ENCODE measurements around the gene RPL32.

Gene RPL32

DNA sequence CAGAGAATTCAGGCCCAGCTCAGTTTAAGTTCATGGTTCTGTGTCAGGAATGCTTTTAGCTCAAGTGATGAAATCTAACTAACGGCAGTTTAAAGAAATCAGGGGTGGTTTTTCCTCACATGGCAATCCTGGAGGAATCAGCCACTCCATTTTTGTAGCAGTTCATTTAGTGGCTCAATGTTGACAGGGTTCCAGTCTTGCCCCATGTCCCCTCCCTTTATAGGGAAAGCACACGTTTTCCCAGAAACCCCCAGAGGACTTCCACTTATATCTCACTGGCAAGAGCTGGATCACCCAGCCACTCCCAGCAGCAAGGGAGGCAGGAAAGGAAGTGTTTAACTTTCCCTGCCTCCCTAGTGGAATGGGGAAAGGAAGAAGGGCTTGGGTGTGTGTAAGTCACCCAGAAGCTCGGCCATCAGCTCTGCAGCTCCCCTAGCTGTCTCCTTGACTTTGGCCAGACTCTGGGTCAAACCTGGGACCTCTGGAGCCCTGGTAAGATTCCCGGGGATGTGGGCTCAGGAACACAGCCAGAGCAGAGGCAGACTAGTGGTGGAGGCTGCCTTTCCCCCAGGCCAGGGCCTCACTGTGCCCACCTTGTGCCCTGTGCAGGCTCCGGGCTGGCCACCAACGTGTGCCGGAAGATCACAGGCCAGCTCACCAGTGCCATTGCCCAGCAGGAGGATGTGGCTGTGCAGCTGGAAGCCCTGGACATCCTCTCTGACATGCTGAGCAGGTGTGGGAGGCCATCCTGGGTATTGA is 33.6 kb downstream of the RPL32 start:
- Histone ChIP-seq H3K36me3 (ENCODE audit: insufficient read depth, low read length) (peaks cover 4% of the 10 kb centered on the region; the same call in 1 of the 2 replicates), H3K79me2 (ENCODE audit: control insufficient read depth, insufficient read depth, low read length, unreplicated experiment) (no peaks in the 10 kb centered on the region), H3K4me1 (ENCODE audit: control insufficient read depth, insufficient read depth, low read length, unreplicated experiment) (peaks cover 7% of the 10 kb centered on the region), H2AFZ (ENCODE audit: low read length, unreplicated experiment) (no peak overlapping the region), H3K4me3 (ENCODE audit: low read depth, low read length) (no peak overlapping the region), H3K27ac (ENCODE audit: low read depth, low read length) (no peak overlapping the region), H3K27me3 (ENCODE audit: insufficient read depth, low read length) (no peaks in the 10 kb centered on the region)

DNA sequence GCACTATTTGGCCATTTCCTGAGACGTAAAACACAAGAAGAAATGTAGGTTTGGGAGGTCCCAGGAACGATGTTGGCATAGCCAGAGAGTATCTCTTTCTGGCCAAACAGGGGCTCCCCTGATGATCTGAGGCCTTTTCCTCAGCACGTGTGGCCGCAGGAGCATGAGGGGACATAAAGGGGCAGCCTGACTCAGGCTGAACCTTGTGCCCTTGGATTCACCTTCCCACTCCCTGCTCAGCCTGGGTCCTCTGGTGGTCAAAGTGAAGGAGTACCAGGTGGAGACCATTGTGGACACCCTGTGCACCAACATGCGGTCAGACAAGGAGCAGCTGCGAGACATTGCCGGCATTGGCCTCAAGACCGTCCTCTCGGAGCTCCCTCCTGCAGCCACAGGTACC is 34.3 kb downstream of the RPL32 start:
- Histone ChIP-seq H3K27ac (ENCODE audit: low read depth, low read length) (no peak overlapping the region), H3K36me3 (ENCODE audit: insufficient read depth, low read length) (peaks cover 4% of the 10 kb centered on the region; the same call in 1 of the 2 replicates), H3K4me1 (ENCODE audit: control insufficient read depth, insufficient read depth, low read length, unreplicated experiment) (peaks cover 7% of the 10 kb centered on the region), H2AFZ (ENCODE audit: low read length, unreplicated experiment) (no peak overlapping the region), H3K27me3 (ENCODE audit: insufficient read depth, low read length) (no peaks in the 10 kb centered on the region), H3K4me3 (ENCODE audit: low read depth, low read length) (no peak overlapping the region), H3K79me2 (ENCODE audit: control insufficient read depth, insufficient read depth, low read length, unreplicated experiment) (no peaks in the 10 kb centered on the region)

DNA sequence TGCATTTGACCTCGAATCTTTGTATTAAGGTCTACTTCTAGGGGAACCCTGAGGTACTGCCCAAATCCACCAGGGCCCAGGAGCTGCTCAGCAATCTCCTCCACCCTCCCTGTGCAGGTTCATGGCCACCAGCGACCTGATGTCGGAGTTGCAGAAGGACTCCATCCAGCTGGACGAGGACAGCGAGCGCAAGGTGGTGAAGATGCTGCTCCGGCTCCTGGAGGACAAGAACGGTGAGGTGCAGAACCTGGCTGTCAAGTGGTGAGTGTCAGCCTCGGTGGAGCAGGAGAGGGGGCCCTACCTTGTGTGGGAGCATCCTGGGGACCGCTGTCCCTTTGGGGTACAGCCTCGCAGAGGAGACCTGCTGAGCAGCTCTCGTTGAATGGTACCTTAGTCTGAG is 38.0 kb downstream of the RPL32 start:
- no peak overlapping the region for H2AFZ ChIP-seq (ENCODE audit: low read length, unreplicated experiment)
- H3K27me3 ChIP-seq (ENCODE audit: insufficient read depth, low read length): no peaks in the 10 kb centered on the region
- no peaks in the 10 kb centered on the region for H3K79me2 ChIP-seq (ENCODE audit: control insufficient read depth, insufficient read depth, low read length, unreplicated experiment)
- no peak overlapping the region for H3K4me3 ChIP-seq (ENCODE audit: low read depth, low read length)
- peaks cover 4% of the 10 kb centered on the region; the same call in 1 of the 2 replicates for H3K36me3 ChIP-seq (ENCODE audit: insufficient read depth, low read length)
- no peaks in the 10 kb centered on the region for H3K4me1 ChIP-seq (ENCODE audit: control insufficient read depth, insufficient read depth, low read length, unreplicated experiment)
- H3K27ac ChIP-seq (ENCODE audit: low read depth, low read length): no peak overlapping the region

DNA sequence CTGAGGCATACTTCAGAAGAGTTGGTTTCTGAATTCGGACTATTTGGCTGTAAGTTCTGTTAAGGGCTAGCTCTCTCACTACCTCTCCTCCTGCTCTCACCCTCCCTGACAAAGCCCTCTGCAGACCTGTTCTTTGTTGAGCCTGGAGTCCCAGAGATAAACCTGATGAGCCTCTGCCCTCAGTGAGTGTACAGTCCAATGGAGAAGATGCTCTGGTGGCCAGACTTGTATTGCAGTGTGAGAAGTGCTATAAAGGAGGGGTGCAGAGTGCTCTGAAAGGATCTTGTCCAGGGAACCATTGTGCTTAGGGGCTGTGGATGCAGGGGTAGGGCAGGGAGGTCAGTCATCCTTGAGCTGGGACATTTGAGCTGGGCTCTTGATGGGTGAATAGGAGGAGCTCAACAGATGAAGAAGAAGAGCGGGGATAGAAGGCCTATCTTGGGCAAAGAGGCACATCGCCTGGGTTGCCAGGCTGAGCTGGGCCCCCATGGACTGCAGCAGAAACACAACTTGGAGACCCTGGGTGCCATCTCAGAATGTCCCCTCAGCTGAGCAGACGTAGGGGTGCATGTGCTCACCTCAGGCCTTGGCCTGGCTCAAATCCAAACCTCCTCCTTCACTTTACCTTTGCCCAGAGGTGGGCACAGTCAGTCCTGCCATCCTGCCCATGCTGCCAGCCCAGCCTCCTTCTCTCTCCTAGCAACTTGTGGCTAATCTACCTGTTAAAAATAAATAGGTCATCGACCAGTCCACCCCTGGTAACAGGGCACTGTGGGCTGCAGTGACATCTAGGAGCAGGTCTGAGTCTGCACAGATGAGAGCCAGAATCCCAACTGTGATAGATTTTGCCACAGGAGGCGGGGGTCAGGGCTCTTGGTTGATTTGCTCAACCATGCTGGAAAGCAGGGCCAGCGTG is 41.6 kb downstream of the RPL32 start:
- Histone ChIP-seq H3K27me3 (ENCODE audit: insufficient read depth, low read length) (no peaks in the 10 kb centered on the region), H3K79me2 (ENCODE audit: control insufficient read depth, insufficient read depth, low read length, unreplicated experiment) (no peaks in the 10 kb centered on the region), H3K36me3 (ENCODE audit: insufficient read depth, low read length) (peaks cover 4% of the 10 kb centered on the region; the same call in 1 of the 2 replicates), H3K27ac (ENCODE audit: low read depth, low read length) (no peak overlapping the region), H3K4me3 (ENCODE audit: low read depth, low read length) (no peak overlapping the region), H2AFZ (ENCODE audit: low read length, unreplicated experiment) (no peak overlapping the region), H3K4me1 (ENCODE audit: control insufficient read depth, insufficient read depth, low read length, unreplicated experiment) (peaks cover 5% of the 10 kb centered on the region)

DNA sequence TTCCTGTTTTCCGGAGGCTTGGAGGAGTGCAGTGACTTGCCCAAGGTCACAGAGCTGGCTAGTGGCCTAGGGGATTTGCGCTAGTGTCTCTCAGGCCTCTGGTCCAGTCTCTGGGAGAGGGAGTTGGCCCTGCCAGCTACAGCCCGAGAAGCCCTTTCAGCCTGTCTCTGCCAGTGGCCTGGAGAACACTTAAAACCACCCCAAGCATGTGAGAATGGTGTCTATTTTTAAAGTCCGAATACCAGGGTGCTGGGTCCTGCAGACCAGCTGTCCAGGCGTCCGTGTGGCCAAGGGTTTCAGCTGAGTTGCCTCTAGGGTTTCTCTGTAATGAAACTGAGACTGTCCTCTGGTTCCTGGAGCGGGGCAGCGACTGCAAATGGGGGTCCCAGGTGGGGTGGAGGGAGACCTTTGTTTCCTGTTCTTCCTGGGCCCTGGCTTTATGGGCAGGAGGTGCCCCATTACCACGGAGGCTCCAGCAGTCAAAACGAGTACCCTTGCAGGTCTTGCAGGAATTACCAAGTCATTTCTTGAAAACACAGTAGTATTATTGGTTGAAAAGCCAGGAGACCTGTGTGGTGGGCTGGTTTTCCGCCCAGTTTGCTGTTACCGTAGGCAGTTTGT is 42.7 kb downstream of the RPL32 start:
- Histone ChIP-seq H3K4me1 (ENCODE audit: control insufficient read depth, insufficient read depth, low read length, unreplicated experiment) (peaks cover 5% of the 10 kb centered on the region), H3K36me3 (ENCODE audit: insufficient read depth, low read length) (peaks cover 4% of the 10 kb centered on the region; the same call in 1 of the 2 replicates), H3K79me2 (ENCODE audit: control insufficient read depth, insufficient read depth, low read length, unreplicated experiment) (no peaks in the 10 kb centered on the region), H3K27ac (ENCODE audit: low read depth, low read length) (no peak overlapping the region), H3K4me3 (ENCODE audit: low read depth, low read length) (no peak overlapping the region), H2AFZ (ENCODE audit: low read length, unreplicated experiment) (no peak overlapping the region), H3K27me3 (ENCODE audit: insufficient read depth, low read length) (no peaks in the 10 kb centered on the region)

DNA sequence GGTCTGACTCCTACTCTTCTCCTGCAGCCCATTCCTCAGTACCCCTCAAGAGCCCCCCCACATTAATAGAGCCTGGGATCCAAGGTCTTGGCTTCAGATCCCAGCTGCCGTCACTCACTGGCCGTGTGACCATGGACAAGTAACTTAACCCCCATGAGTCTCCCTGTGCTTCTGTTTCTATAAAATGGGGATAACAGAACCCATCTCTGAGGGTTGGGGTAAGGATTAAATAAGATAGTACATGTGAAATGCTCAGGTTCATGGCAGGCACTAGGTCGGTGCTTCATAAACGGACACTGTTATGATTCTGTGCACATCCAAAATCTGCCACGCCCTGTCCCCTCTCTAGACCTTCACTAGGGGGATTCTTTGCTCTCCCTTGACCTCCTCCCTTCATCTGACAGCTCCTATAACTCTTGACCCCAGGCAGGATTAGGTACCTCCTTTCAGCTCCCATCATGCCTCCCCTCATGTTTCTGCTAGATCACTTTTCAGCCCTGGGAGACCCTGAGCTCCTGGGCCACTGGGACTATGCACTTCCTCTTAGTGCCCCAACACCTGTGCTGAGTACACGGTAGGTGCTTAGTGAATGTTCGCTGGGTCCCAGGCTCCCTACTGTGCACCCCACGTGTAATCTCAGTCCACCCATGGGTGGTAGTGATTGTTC is 43.3 kb downstream of the RPL32 start:
- Histone ChIP-seq H3K27ac (ENCODE audit: low read depth, low read length) (no peak overlapping the region), H2AFZ (ENCODE audit: low read length, unreplicated experiment) (no peak overlapping the region), H3K27me3 (ENCODE audit: insufficient read depth, low read length) (no peaks in the 10 kb centered on the region), H3K4me3 (ENCODE audit: low read depth, low read length) (no peak overlapping the region), H3K4me1 (ENCODE audit: control insufficient read depth, insufficient read depth, low read length, unreplicated experiment) (peaks cover 5% of the 10 kb centered on the region), H3K79me2 (ENCODE audit: control insufficient read depth, insufficient read depth, low read length, unreplicated experiment) (no peaks in the 10 kb centered on the region), H3K36me3 (ENCODE audit: insufficient read depth, low read length) (no peaks in the 10 kb centered on the region)

DNA sequence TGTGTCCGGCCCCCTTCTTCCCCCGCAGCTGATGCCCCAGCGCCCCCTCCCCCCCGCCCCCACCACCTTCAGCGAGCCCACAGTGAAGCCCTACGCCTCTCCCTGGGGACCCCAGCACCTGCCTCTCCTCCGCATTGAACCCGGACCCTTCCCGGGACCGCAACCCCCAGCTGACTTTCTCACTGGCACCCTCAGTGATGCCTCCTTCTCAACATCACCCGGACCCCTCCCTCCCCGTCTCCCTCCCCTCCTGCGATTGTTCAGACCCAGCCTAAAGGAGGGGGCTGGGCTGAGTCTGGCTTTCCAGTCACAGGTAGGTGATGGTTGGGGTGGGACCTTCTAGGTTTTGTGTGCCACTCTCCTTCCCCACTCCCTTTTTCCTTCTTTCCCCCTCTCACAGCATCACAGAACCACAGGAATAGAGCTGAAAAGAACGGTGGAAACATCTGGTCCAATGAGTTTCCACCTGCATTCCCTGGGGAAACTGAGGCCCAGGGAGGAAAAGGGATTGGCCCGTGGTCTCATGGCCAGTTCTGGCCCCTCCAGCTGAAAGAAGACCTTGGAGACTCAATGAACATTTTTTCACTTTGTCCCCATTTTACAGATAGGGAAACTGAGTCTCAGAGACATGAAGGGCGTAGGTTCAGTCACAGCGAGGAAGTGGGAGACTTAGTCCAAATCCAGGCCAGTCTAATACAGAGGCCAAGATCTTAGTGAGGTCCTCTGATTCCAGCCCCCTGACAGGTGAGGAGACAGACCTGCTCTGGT is 44.1 kb downstream of the RPL32 start:
- Histone ChIP-seq H3K4me1 (ENCODE audit: control insufficient read depth, insufficient read depth, low read length, unreplicated experiment) (peaks cover 5% of the 10 kb centered on the region), H2AFZ (ENCODE audit: low read length, unreplicated experiment) (no peak overlapping the region), H3K36me3 (ENCODE audit: insufficient read depth, low read length) (no peaks in the 10 kb centered on the region), H3K27me3 (ENCODE audit: insufficient read depth, low read length) (no peaks in the 10 kb centered on the region), H3K27ac (ENCODE audit: low read depth, low read length) (no peak overlapping the region), H3K4me3 (ENCODE audit: low read depth, low read length) (peak overlapping the region; percentile 83), H3K79me2 (ENCODE audit: control insufficient read depth, insufficient read depth, low read length, unreplicated experiment) (no peaks in the 10 kb centered on the region)

DNA sequence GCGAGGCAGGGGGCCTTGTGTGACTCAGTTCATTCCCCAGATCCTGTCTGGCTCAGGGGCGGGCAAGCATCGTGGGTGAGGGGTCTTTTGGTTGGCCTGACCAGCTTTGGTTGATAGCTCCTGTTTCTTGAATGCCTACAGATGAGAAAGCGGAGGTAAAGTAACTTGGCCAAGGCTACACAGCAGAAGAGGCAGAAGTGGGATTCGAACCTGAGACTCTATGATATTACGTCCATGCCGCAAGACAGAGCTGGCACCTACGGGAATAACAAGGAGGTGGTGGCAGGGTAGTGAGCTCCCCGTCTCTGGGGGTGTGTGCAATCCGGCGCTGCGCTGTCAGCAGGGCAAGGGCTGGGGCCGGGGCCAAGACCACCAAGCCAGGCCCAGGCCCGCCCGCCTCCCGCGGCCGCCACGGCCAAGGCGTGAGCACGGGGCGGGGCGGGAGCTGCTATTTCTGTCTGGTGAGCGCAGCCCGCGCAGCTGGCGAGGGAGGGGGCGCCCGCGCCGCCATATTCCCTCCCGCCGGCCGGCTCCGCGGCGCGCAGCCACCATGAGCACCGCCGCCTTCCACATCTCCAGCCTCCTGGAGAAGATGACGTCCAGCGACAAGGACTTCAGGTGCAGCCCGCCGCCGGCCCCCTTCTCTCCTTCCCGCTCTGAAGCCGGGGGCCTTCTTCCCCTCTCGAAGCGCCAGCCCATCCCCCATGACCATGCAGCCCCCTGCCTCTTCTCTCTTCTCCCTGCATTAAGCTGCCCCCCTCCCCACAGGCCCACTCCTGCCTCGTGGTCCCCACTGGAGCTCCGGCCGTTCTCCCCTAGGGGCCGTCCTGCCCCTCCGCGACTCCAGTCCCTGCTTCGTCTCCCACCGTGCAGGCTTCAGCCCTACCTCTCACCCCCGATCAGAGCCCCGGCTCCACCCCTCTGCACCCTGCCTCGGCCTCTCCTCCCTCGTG is 44.9 kb downstream of the RPL32 start, which contains the start of gene CAND2:
CAND2 (plus strand) TSS at position 510 of the 953 bp plus-strand sequence; CDS start at position 551, 41 bp downstream.
- Histone ChIP-seq H3K79me2 (ENCODE audit: control insufficient read depth, insufficient read depth, low read length, unreplicated experiment) (no peaks in the 10 kb centered on the region), H3K36me3 (ENCODE audit: insufficient read depth, low read length) (no peaks in the 10 kb centered on the region), H3K27me3 (ENCODE audit: insufficient read depth, low read length) (no peaks in the 10 kb centered on the region), H3K4me1 (ENCODE audit: control insufficient read depth, insufficient read depth, low read length, unreplicated experiment) (peaks cover 5% of the 10 kb centered on the region), H3K4me3 (ENCODE audit: low read depth, low read length) (peak within 1 kb of the TSS; percentile 83), H3K27ac (ENCODE audit: low read depth, low read length) (no peak within 1 kb of the TSS), H2AFZ (ENCODE audit: low read length, unreplicated experiment) (peak within 1 kb of the TSS; percentile 86)

DNA sequence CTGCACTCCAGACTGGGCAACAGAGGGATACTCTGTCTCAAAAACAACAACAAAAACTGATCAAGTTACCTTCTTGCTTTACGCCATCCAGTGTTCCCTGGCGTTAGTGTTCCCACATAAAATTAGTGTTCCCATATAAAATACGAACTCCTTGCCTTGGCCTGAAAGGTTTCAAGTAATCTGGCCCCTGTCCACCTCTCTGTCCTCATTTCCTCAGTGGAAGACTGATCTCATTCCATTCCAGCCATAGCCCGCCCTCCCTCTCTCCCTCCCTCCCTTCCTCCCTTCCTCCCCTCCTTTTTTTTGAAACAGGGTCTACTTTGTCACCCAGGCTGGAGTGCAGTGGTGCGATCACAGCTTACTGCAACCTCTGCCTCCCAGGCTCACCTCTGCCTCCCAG is 47.7 kb downstream of the RPL32 start:
- Histone ChIP-seq H3K27ac (ENCODE audit: low read depth, low read length) (no peak overlapping the region), H3K4me3 (ENCODE audit: low read depth, low read length) (no peak overlapping the region), H2AFZ (ENCODE audit: low read length, unreplicated experiment) (no peak overlapping the region), H3K36me3 (ENCODE audit: insufficient read depth, low read length) (no peaks in the 10 kb centered on the region), H3K79me2 (ENCODE audit: control insufficient read depth, insufficient read depth, low read length, unreplicated experiment) (no peaks in the 10 kb centered on the region), H3K4me1 (ENCODE audit: control insufficient read depth, insufficient read depth, low read length, unreplicated experiment) (peaks cover 5% of the 10 kb centered on the region), H3K27me3 (ENCODE audit: insufficient read depth, low read length) (no peaks in the 10 kb centered on the region)
